ENCODE measurements around the gene ROGDI.

- TF ChIP-seq EZH2 (IDR thresholded peaks at IDR 0.05; ENCODE audit: insufficient read depth, poor library complexity, severe bottlenecking) (no peak), EZH2phosphoT487 (IDR thresholded peaks at IDR 0.05; ENCODE audit: insufficient read depth, low read depth) (no peak)
Measured at GRCh38 chr16:4788910-4789309, 13.5 kb downstream of the ROGDI start.
